ENCODE data around the gene SFSWAP. TPM values are rescaled to one million over a fixed set of nuclear protein-coding genes. Genes with fewer than 3 reads are reported as not detected.
"Not testable (repeated sequence)": the region's sequence is repeated elsewhere in the genome, so short reads cannot be mapped to it uniquely, and the experiment has no call there.

Gene SFSWAP
- total RNA-seq, 1 donor from 2014 or later, result 17.1 TPM

GRCh38 chr12:131735153-131735456 lies 24.2 kb downstream of the SFSWAP start:
- DNase-seq (ENCODE audit: low spot score), result no peak

GRCh38 chr12:131735476-131736445 lies 24.9 kb downstream of the SFSWAP start:
- no peak for DNase-seq (ENCODE audit: low spot score)

GRCh38 chr12:131736446-131737149 lies 25.7 kb downstream of the SFSWAP start:
- no peak for DNase-seq (ENCODE audit: low spot score)

GRCh38 chr12:131737150-131737827 lies 26.4 kb downstream of the SFSWAP start:
- peak; percentile 5 for DNase-seq (ENCODE audit: low spot score)

- no peak for DNase-seq (ENCODE audit: low spot score)
Observed at GRCh38 chr12:131738196-131738595, 27.3 kb downstream of the SFSWAP start.

GRCh38 chr12:131740626-131741025 lies 29.7 kb downstream of the SFSWAP start:
- DNase-seq (ENCODE audit: low spot score), result no peak

- not testable (repeated sequence) for DNase-seq (ENCODE audit: low spot score)
Observed at GRCh38 chr12:131742761-131743160, 31.9 kb downstream of the SFSWAP start.

GRCh38 chr12:131743410-131743809 lies 32.5 kb downstream of the SFSWAP start:
- DNase-seq (ENCODE audit: low spot score), result not testable (repeated sequence)

- not testable (repeated sequence) for DNase-seq (ENCODE audit: low spot score)
Observed at GRCh38 chr12:131743880-131744279, 33.0 kb downstream of the SFSWAP start.

GRCh38 chr12:131744675-131745074 lies 33.8 kb downstream of the SFSWAP start:
- DNase-seq (ENCODE audit: low spot score), result not testable (repeated sequence)

GRCh38 chr12:131745706-131746105 lies 34.8 kb downstream of the SFSWAP start:
- no peak for DNase-seq (ENCODE audit: low spot score)

- no peak for DNase-seq (ENCODE audit: low spot score)
Observed at GRCh38 chr12:131747276-131748177, 36.6 kb downstream of the SFSWAP start.

GRCh38 chr12:131749618-131750315 lies 38.9 kb downstream of the SFSWAP start:
- no peak for DNase-seq (ENCODE audit: low spot score)

- no peak for DNase-seq (ENCODE audit: low spot score)
Observed at GRCh38 chr12:131751335-131751734, 40.4 kb downstream of the SFSWAP start.

- DNase-seq (ENCODE audit: low spot score), result no peak
Observed at GRCh38 chr12:131752451-131752850, 41.6 kb downstream of the SFSWAP start.

GRCh38 chr12:131753005-131753404 lies 42.1 kb downstream of the SFSWAP start:
- DNase-seq (ENCODE audit: low spot score), result no peak

- DNase-seq (ENCODE audit: low spot score), result no peak
Observed at GRCh38 chr12:131753757-131754156, 42.9 kb downstream of the SFSWAP start.

- no peak for DNase-seq (ENCODE audit: low spot score)
Observed at GRCh38 chr12:131754184-131754583, 43.3 kb downstream of the SFSWAP start.

- no peak for DNase-seq (ENCODE audit: low spot score)
Observed at GRCh38 chr12:131755305-131756113, 44.6 kb downstream of the SFSWAP start.

- no peak for DNase-seq (ENCODE audit: low spot score)
Observed at GRCh38 chr12:131756441-131756840, 45.6 kb downstream of the SFSWAP start.
